GM12878 (cell line): ENCODE data around the gene GPR153. TPM values are rescaled to one million over a fixed set of nuclear protein-coding genes. Genes with fewer than 3 reads are reported as not detected.

ENCODE experiments used
- BHLHE40 ChIP-seq, 2 experiments: fragments of 450-650 bp in 1 of 2; IDR thresholded peaks; 2 replicates each; pipeline ENCODE4 v1.6.1; 2011 to 2017; ENCODE audit warnings: low read depth in 2 of 2, borderline replicate concordance in 1 of 2, improper control_type of control experiment in 1 of 2, low read length in 1 of 2, mild to moderate bottlenecking in 1 of 2
- CREM ChIP-seq: IDR thresholded peaks from 2 replicates; pipeline ENCODE4 v1.6.1; 2014; ENCODE audit warnings: antibody characterized with exemption, low read depth
- ESRRA ChIP-seq: IDR thresholded peaks from 2 replicates; pipeline ENCODE4 v1.6.1; 2012; ENCODE audit warnings: mild to moderate bottlenecking, low read length, improper control_type of control experiment
- HSF1 ChIP-seq: fragments of 150-350 bp; IDR thresholded peaks from 2 replicates; pipeline ENCODE4 v1.6.1; 2014; ENCODE audit warnings: mild to moderate bottlenecking, low read depth, low read length
- IKZF1 ChIP-seq: fragments of 450-650 bp; conservative IDR thresholded peaks from 2 replicates; pipeline ENCODE4 v1.6.1; 2017; ENCODE audit warnings: antibody characterized with exemption, mild to moderate bottlenecking
- JUND ChIP-seq: IDR thresholded peaks from 2 replicates; pipeline ENCODE4 v1.6.1; 2012; ENCODE audit warnings: low read depth, mild to moderate bottlenecking, low read length, improper control_type of control experiment, moderate library complexity
- NBN ChIP-seq: fragments of 450-650 bp; IDR thresholded peaks from 2 replicates; pipeline ENCODE4 v1.6.1; 2016
- POU2F2 ChIP-seq: IDR thresholded peaks from 3 replicates; pipeline ENCODE4 v1.6.1; 2011; ENCODE audit warnings: low read depth, mild to moderate bottlenecking, low read length, borderline replicate concordance
- RAD21 ChIP-seq: IDR thresholded peaks from 2 replicates; pipeline ENCODE4 v1.6.1; 2011; ENCODE audit warnings: mild to moderate bottlenecking, low read depth, low read length, moderate library complexity; ENCODE audit not compliant: insufficient read depth
- RBBP5 ChIP-seq: fragments of 200-600 bp; sonication (generic); conservative IDR thresholded peaks from 2 replicates; pipeline ENCODE4 v1.6.1; 2016
- RELA ChIP-seq: fragments of 450-650 bp; IDR thresholded peaks from 2 replicates; pipeline ENCODE4 v1.8.0; 2014; ENCODE audit warnings: borderline replicate concordance; ENCODE audit not compliant: partially characterized antibody
- RUNX3 ChIP-seq: IDR thresholded peaks from 2 replicates; pipeline ENCODE4 v1.6.1; 2012; ENCODE audit warnings: low read length, inconsistent platforms
- SP1 ChIP-seq: IDR thresholded peaks from one replicate; pipeline ENCODE4 v1.6.1; 2011; ENCODE audit warnings: low read depth, low read length
- SREBF2 ChIP-seq: IDR thresholded peaks from 2 replicates; pipeline ENCODE4 v1.6.1; 2012; ENCODE audit warnings: mild to moderate bottlenecking, low read length
- TARDBP ChIP-seq: IDR thresholded peaks from 2 replicates; pipeline ENCODE4 v1.6.1; 2016; ENCODE audit warnings: borderline replicate concordance
- ZNF687 ChIP-seq: fragments of 450-650 bp; IDR thresholded peaks from 2 replicates; pipeline ENCODE4 v1.6.1; 2017; ENCODE audit warnings: mild to moderate bottlenecking, moderate library complexity
- polyA plus RNA-seq, 11 experiments: library from polyadenylated mRNA; depleted of rRNA in 4 of 11; unstranded in 6 of 11; stranded (reverse) in 5 of 11; fragments of >200 nt; fragmentation: Nextera tagmentation in 4 of 11; fragmentation: Illumina TruSeq in 1 of 11; extraction: Ambion mirVana in 4 of 11; extraction: Trizol in 1 of 11; gene quantifications; 1 replicate in 1 of 11; 2 replicates in 10 of 11; pipeline versions ENCODE4 v1.2.1 to v1.2.3, GENCODE V29; 2011 to 2016; ENCODE audit warnings: inconsistent platforms in 2 of 11, missing spikeins in 2 of 11, low read depth in 1 of 11
- total RNA-seq, 4 experiments: library from RNA; depleted of rRNA in 3 of 4; stranded (reverse); fragments of >200 nt in 3 of 4; fragmentation: Illumina TruSeq in 1 of 4; extraction: Trizol in 1 of 4; gene quantifications; 2 replicates each; pipeline versions ENCODE4 v1.2.1 to v1.2.3, GENCODE V29; 2013 to 2021
- TF ChIP-seq, protein P1 (sequence below): fragments of 450-650 bp; conservative IDR thresholded peaks from 2 replicates; pipeline ENCODE4 v1.6.1; 2017; ENCODE audit warnings: mild to moderate bottlenecking, moderate library complexity
- TF ChIP-seq, protein P2 (sequence below): IDR thresholded peaks from 2 replicates; pipeline ENCODE4 v1.6.1; 2011; ENCODE audit warnings: low read depth, mild to moderate bottlenecking, low read length, moderate library complexity, borderline replicate concordance; ENCODE audit errors: extremely low read depth
- TF ChIP-seq, protein P3 (sequence below): fragments of 450-650 bp; IDR thresholded peaks from 2 replicates; pipeline ENCODE4 v1.6.1; 2014; ENCODE audit warnings: mild to moderate bottlenecking
- TF ChIP-seq, protein P4 (sequence below): IDR thresholded peaks from 2 replicates; pipeline ENCODE4 v1.6.1; 2012; ENCODE audit warnings: low read length, inconsistent platforms

GPR153 gene
- total and polyA plus RNA-seq, 10 of the 15 experiments (the other 5 are each of a cell fraction or from before 2014, with no cell fraction given) = 0.04 to 2.2 (median 0.54) TPM

DNA sequence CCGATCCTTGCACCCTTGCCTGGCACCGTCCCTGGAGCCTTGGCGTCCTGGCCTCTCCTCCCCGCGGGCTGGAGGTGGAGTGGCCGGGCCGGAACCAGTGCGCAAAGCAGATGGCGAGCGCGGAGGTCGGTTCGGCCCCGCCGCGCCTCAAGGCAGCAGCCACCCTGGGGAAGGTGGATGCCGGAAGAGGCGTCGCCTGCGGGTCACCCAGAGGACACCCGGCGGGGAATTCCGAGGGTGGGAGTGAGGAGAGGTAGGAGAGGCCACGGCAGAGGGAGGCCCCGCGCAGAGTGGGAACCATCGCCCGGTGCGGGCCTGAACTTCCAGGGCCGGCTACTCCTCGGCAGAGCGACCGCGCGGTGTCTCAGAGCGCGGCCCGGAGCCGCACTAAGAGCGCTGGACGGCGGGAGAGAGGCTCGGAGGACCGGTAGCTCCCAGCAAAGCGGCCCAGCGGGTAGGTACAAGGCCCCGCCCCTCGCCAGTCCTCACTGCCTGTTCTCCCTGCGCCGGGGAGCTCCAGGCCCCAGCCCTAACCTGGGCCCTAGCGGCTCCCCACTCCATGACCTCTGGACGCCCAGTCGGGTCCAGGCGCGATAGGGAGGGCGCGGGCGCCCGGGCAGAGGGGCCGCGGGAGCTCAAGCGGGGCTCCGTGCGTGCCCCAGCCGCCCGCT lies 54.9 kb downstream of the GPR153 start, which contains the start of gene RNF207 (continued):
- TF ChIP-seq IKZF1 = peak; percentile 92
- 0 out of 2 replicates have a peak, but pooled peaks have one; percentile 46 for TF ChIP-seq CREM
- TF ChIP-seq NBN = peak; percentile 60; the same call in 1 of the 2 replicates
- TF ChIP-seq RUNX3 = peak; percentile 39; the same call in 1 of the 2 replicates
- TF ChIP-seq, protein P1, sequence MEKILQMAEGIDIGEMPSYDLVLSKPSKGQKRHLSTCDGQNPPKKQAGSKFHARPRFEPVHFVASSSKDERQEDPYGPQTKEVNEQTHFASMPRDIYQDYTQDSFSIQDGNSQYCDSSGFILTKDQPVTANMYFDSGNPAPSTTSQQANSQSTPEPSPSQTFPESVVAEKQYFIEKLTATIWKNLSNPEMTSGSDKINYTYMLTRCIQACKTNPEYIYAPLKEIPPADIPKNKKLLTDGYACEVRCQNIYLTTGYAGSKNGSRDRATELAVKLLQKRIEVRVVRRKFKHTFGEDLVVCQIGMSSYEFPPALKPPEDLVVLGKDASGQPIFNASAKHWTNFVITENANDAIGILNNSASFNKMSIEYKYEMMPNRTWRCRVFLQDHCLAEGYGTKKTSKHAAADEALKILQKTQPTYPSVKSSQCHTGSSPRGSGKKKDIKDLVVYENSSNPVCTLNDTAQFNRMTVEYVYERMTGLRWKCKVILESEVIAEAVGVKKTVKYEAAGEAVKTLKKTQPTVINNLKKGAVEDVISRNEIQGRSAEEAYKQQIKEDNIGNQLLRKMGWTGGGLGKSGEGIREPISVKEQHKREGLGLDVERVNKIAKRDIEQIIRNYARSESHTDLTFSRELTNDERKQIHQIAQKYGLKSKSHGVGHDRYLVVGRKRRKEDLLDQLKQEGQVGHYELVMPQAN = peak; percentile 83
- no peak for TF ChIP-seq RBBP5
- TF ChIP-seq RAD21 = no peak
- no peak for TF ChIP-seq HSF1
- TF ChIP-seq RELA = peak; percentile 97
- peak; percentile 29; the same call in 1 of the 2 replicates for TF ChIP-seq TARDBP
- TF ChIP-seq, protein P2, sequence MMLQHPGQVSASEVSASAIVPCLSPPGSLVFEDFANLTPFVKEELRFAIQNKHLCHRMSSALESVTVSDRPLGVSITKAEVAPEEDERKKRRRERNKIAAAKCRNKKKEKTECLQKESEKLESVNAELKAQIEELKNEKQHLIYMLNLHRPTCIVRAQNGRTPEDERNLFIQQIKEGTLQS = no peak
- TF ChIP-seq JUND = no peak
- TF ChIP-seq ESRRA = 0 out of 2 replicates have a peak, but pooled peaks have one; percentile 76
- peak; percentile 39; the same call in 1 of the 2 replicates for TF ChIP-seq ZNF687
- TF ChIP-seq SP1 = peak; percentile 20
- TF ChIP-seq BHLHE40 (IDR thresholded peaks at IDR 0.05; ENCODE audit: borderline replicate concordance in 1 of 2, low read depth in 2 of 2, low read length in 1 of 2) = peak in 1 of 2 experiments; percentile 25; a peak in 1 of 4 replicates
- TF ChIP-seq, protein P3, sequence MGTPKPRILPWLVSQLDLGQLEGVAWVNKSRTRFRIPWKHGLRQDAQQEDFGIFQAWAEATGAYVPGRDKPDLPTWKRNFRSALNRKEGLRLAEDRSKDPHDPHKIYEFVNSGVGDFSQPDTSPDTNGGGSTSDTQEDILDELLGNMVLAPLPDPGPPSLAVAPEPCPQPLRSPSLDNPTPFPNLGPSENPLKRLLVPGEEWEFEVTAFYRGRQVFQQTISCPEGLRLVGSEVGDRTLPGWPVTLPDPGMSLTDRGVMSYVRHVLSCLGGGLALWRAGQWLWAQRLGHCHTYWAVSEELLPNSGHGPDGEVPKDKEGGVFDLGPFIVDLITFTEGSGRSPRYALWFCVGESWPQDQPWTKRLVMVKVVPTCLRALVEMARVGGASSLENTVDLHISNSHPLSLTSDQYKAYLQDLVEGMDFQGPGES = 0 out of 2 replicates have a peak, but pooled peaks have one; percentile 4
- TF ChIP-seq, protein P4, sequence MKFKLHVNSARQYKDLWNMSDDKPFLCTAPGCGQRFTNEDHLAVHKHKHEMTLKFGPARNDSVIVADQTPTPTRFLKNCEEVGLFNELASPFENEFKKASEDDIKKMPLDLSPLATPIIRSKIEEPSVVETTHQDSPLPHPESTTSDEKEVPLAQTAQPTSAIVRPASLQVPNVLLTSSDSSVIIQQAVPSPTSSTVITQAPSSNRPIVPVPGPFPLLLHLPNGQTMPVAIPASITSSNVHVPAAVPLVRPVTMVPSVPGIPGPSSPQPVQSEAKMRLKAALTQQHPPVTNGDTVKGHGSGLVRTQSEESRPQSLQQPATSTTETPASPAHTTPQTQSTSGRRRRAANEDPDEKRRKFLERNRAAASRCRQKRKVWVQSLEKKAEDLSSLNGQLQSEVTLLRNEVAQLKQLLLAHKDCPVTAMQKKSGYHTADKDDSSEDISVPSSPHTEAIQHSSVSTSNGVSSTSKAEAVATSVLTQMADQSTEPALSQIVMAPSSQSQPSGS = no peak
- TF ChIP-seq POU2F2 = peak; percentile 49; the same call in 1 of the 3 replicates
- TF ChIP-seq SREBF2 = no peak
